ENCODE data around the gene CNN2. TPM values are rescaled to one million over a fixed set of nuclear protein-coding genes. Genes with fewer than 3 reads are reported as not detected.

Gene CNN2
- total RNA-seq, 3 donors from 2014 or later (not counting 1 experiment from before 2014, with no cell fraction given), result 163 to 276 (median 179) TPM

- Histone ChIP-seq H3K27me3 (ENCODE audit: control insufficient read depth, insufficient read depth, low read length) (no peaks in the 10 kb centered on the region), H3K36me3 (ENCODE audit: control insufficient read depth, insufficient read depth, low read length) (peaks cover 26% of the 10 kb centered on the region), H3K27ac (ENCODE audit: low read length) (no peak overlapping the region), H3K4me3 (ENCODE audit: low read length) (no peak overlapping the region), H3K9me3 (ENCODE audit: control insufficient read depth, insufficient read depth, low read length) (no peaks in the 10 kb centered on the region), H3K4me1 (ENCODE audit: control insufficient read depth, insufficient read depth, low read length) (peaks cover 67% of the 10 kb centered on the region)
- H3K36me3 Mint-ChIP-seq, result no peaks in the 10 kb centered on the region
- 69% methylated on average over 24 of the region's 24 CpGs for WGBS (ENCODE audit: insufficient coverage)
- DNase-seq (no peak), ATAC-seq (no peak)
- intact Hi-C loops (cut with micrococcal nuclease), result no loop called here
- no peaks in the 10 kb centered on the region for H3K9me3 Mint-ChIP-seq
- peaks cover 24 to 54% of the 10 kb centered on the region in 2 donors for H3K4me1 Mint-ChIP-seq
- no peak for TF ChIP-seq CTCF (IDR thresholded peaks at IDR 0.05)
- H3K4me3 Mint-ChIP-seq, result peak overlapping the region; percentile 64
- peak overlapping the region; percentile 57 to 84 for H3K27ac Mint-ChIP-seq
- peaks cover 0 to 3% of the 10 kb centered on the region in 2 donors for H3K27me3 Mint-ChIP-seq (ENCODE audit: low read depth in 2 of 2)
These were observed 9.1 kb upstream of the CNN2 start for GRCh38 chr19:1017115-1017905.

- DNase-seq (no peak), ATAC-seq (no peak)
- peaks cover 0 to 3% of the 10 kb centered on the region in 2 donors for H3K27me3 Mint-ChIP-seq (ENCODE audit: low read depth in 2 of 2)
- no peak for TF ChIP-seq CTCF (IDR thresholded peaks at IDR 0.05)
- no peaks in the 10 kb centered on the region for H3K36me3 Mint-ChIP-seq
- Histone ChIP-seq H3K4me1 (ENCODE audit: control insufficient read depth, insufficient read depth, low read length) (peaks cover 69% of the 10 kb centered on the region), H3K27me3 (ENCODE audit: control insufficient read depth, insufficient read depth, low read length) (no peaks in the 10 kb centered on the region), H3K4me3 (ENCODE audit: low read length) (no peak overlapping the region), H3K36me3 (ENCODE audit: control insufficient read depth, insufficient read depth, low read length) (peaks cover 21% of the 10 kb centered on the region), H3K27ac (ENCODE audit: low read length) (no peak overlapping the region), H3K9me3 (ENCODE audit: control insufficient read depth, insufficient read depth, low read length) (no peaks in the 10 kb centered on the region)
- peaks cover 24 to 54% of the 10 kb centered on the region in 2 donors for H3K4me1 Mint-ChIP-seq
- H3K9me3 Mint-ChIP-seq, result no peaks in the 10 kb centered on the region
- intact Hi-C loops (cut with micrococcal nuclease), result no loop called here
- peak overlapping the region; percentile 64 for H3K4me3 Mint-ChIP-seq
- H3K27ac Mint-ChIP-seq, result peak overlapping the region; percentile 57 to 84
- 96% methylated on average over 9 of the region's 9 CpGs for WGBS (ENCODE audit: insufficient coverage)
These were observed 8.5 kb upstream of the CNN2 start for GRCh38 chr19:1017906-1018305.

- Mint-ChIP-seq H3K9me3 (no peaks in the 10 kb centered on the region), H3K4me3 (peak overlapping the region; percentile 56), H3K4me1 (peaks cover 24 to 54% of the 10 kb centered on the region in 2 donors), H3K36me3 (no peaks in the 10 kb centered on the region), H3K27ac (peak overlapping the region in 1 of 2 donors; percentile 100), H3K27me3 (ENCODE audit: low read depth in 2 of 2) (peaks cover 0 to 3% of the 10 kb centered on the region in 2 donors)
- Histone ChIP-seq H3K36me3 (ENCODE audit: control insufficient read depth, insufficient read depth, low read length) (peaks cover 17% of the 10 kb centered on the region), H3K27me3 (ENCODE audit: control insufficient read depth, insufficient read depth, low read length) (no peaks in the 10 kb centered on the region), H3K4me1 (ENCODE audit: control insufficient read depth, insufficient read depth, low read length) (peaks cover 69% of the 10 kb centered on the region), H3K27ac (ENCODE audit: low read length) (no peak overlapping the region), H3K4me3 (ENCODE audit: low read length) (no peak overlapping the region), H3K9me3 (ENCODE audit: control insufficient read depth, insufficient read depth, low read length) (no peaks in the 10 kb centered on the region)
- intact Hi-C loops (cut with micrococcal nuclease), result no loop called here
- TF ChIP-seq CTCF (IDR thresholded peaks at IDR 0.05), result no peak
- no peak for ATAC-seq
- WGBS (ENCODE audit: insufficient coverage), result 82% methylated on average over 5 of the region's 5 CpGs
- DNase-seq, result no peak
These were observed 8.0 kb upstream of the CNN2 start for GRCh38 chr19:1018393-1018792.

Measured in natural killer cell (primary cell).